ENCODE results near the gene KCNQ4. TPM values are rescaled to one million over a fixed set of nuclear protein-coding genes. Genes with fewer than 3 reads are reported as not detected.

Gene KCNQ4
- total and polyA plus RNA-seq, 2 donors (not counting 3 experiments of a cell fraction or from before 2014, with no cell fraction given) = 0.06 to 0.07 TPM

DNA sequence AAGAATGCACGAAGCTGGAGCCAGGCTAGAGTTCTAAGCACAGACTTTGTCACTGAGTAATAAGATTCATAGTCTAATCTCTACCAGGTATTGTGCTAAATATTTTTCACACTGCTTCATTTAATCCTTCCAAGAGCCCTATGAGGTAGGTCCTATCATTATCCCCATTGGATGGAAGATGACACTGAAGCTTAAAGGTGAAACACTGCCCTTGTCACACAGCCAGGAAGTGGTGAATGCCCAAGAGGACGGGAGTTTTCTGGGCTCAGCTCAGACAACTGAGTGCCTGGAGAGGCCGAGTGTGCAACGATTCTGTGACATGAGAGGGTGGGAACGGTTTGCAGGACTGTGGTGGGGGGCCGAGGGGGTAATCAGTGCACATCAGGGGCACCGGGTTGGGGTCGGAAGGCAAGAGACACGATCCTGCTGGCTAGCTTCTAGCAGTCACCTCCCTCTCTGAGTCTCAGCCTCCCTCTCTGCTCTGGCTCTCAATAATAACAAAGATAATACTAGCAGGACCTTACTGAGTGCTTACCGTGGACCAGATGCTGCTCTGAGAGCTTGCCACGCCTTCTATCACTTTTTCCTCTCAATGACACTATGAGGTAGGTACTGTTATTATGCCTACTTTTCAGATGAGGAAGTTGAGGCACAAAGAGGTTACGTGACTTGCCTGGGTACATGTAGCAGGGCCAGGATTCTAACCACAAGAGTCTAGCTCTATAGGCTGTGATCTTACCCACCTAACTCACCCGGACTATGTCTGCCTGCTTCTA lies 12.4 kb downstream of the KCNQ4 start:
- TF ChIP-seq POLR2A (IDR thresholded peaks at IDR 0.05; ENCODE audit: low read depth, low read length) (no peak), POLR2AphosphoS5 (IDR thresholded peaks at IDR 0.05; ENCODE audit: insufficient read depth, low read depth, low read length) (no peak), GATA2 (IDR thresholded peaks at IDR 0.05; ENCODE audit: insufficient read depth, insufficient read length, low read depth, low read length) (no peak), EZH2 (IDR thresholded peaks at IDR 0.05; ENCODE audit: borderline replicate concordance, low read depth, low read length, severe bottlenecking) (no peak), FOS (IDR thresholded peaks at IDR 0.05; ENCODE audit: borderline replicate concordance, insufficient read depth, low read length) (no peak), MYC (IDR thresholded peaks at IDR 0.05; ENCODE audit: low read depth, low read length) (no peak), JUN (IDR thresholded peaks at IDR 0.05; ENCODE audit: borderline replicate concordance, insufficient read depth, insufficient read length, low read depth) (no peak)
- TF ChIP-seq, protein P1, sequence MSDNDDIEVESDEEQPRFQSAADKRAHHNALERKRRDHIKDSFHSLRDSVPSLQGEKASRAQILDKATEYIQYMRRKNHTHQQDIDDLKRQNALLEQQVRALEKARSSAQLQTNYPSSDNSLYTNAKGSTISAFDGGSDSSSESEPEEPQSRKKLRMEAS (IDR thresholded peaks at IDR 0.05; ENCODE audit: insufficient read depth, insufficient read length) = no peak
- peaks cover 7% of the 10 kb centered on the region for H3K4me1 ChIP-seq (ENCODE audit: control insufficient read depth, extremely low read depth, insufficient read depth, low read length)
- H3K9me1 ChIP-seq (replicated peaks; ENCODE audit: control insufficient read depth, extremely low read depth, insufficient read depth, low read length) = no peaks in the 10 kb centered on the region
- no peaks in the 10 kb centered on the region for H3K9me3 ChIP-seq (replicated peaks; ENCODE audit: control insufficient read depth, insufficient read depth, low read length)
- FAIRE-seq (no peak), DNase-seq (ENCODE audit: low read depth, low spot score) (no peak)
- H3K36me3 ChIP-seq (ENCODE audit: control insufficient read depth in 2 of 2, extremely low read depth in 1 of 2, insufficient read depth in 2 of 2, low read length in 2 of 2) = no peaks in the 10 kb centered on the region
- no peaks in the 10 kb centered on the region for H3K79me2 ChIP-seq (ENCODE audit: control insufficient read depth, insufficient read depth, low read length)
- BruUV-seq (replicated peaks) = no TSS peak
- ChIA-PET POLR2A (interaction anchor here (0.6 kb wide), 1 partner anchor 104 kb away, joined by 3 read pairs; the partner anchor contains the start of gene NFYC), CTCF (interaction anchor here (1.0 to 2.7 kb wide), 3 partner anchors 14 to 155 kb away, joined by 3 to 19 read pairs (median 3); no protein-coding TSS in a partner anchor)
- H4K20me1 ChIP-seq (replicated peaks; ENCODE audit: control insufficient read depth, extremely low read depth, insufficient read depth, low read length) = no peaks in the 10 kb centered on the region
- peaks cover 0 to 14% of the 10 kb centered on the region in 2 experiments for H3K27me3 ChIP-seq (ENCODE audit: control insufficient read depth in 2 of 2, insufficient read depth in 2 of 2, low read length in 2 of 2)
- no peak overlapping the region for H3K27ac ChIP-seq (ENCODE audit: insufficient read depth, low read depth, low read length)
- H2AFZ ChIP-seq (ENCODE audit: low read depth, low read length) = no peak overlapping the region
- dilution Hi-C loops (cut with MboI; ENCODE audit: extremely low pct_ligation_motif_present, low sequenced_read_pairs) (no loop called here), intact Hi-C loops (cut with micrococcal nuclease) (no loop called here)
- H3K9ac ChIP-seq (replicated peaks; ENCODE audit: extremely low read depth, insufficient read depth, low read length) = no peak overlapping the region
- no peak overlapping the region for H3K4me2 ChIP-seq (ENCODE audit: insufficient read depth, low read length)
- no peak overlapping the region for H3K4me3 ChIP-seq (replicated peaks in 1 of 3; ENCODE audit: insufficient read depth in 1 of 3, low read depth in 1 of 3, low read length in 3 of 3)
